GM21528 (cell line): Measurements from ENCODE around the gene WNT9A.
"Not testable (repeated sequence)": the region's sequence is repeated elsewhere in the genome, so short reads cannot be mapped to it uniquely, and the experiment has no call there.

ENCODE experiments used
- ATAC-seq: cut with Tn5 transposase; IDR thresholded peaks from one replicate; pipeline ENCODE4 v1.9.1; 2021; ENCODE audit warnings: mild to moderate bottlenecking, moderate library complexity; ENCODE audit not compliant: unreplicated experiment, low FRiP score

Gene WNT9A

GRCh38 chr1:227889047-227889862, 58.5 kb downstream of the WNT9A start:
- no peak for ATAC-seq

GRCh38 chr1:227888404-227889046, 59.2 kb downstream of the WNT9A start:
- ATAC-seq = no peak

- ATAC-seq = no peak
Observed at GRCh38 chr1:227887697-227888403, 59.9 kb downstream of the WNT9A start.

- ATAC-seq = no peak
Observed at GRCh38 chr1:227886993-227887696, 60.6 kb downstream of the WNT9A start.

- no peak for ATAC-seq
Observed at GRCh38 chr1:227886503-227886961, 61.2 kb downstream of the WNT9A start.

GRCh38 chr1:227885648-227886502, 61.9 kb downstream of the WNT9A start:
- ATAC-seq = no peak

- no peak for ATAC-seq
Observed at GRCh38 chr1:227885135-227885647, 62.5 kb downstream of the WNT9A start.

- ATAC-seq = no peak
Observed at GRCh38 chr1:227884370-227885134, 63.2 kb downstream of the WNT9A start.

- no peak for ATAC-seq
Observed at GRCh38 chr1:227883641-227884301, 64.0 kb downstream of the WNT9A start.

- ATAC-seq = no peak
Observed at GRCh38 chr1:227883073-227883520, 64.6 kb downstream of the WNT9A start.

GRCh38 chr1:227880342-227880924, 67.3 kb downstream of the WNT9A start:
- no peak for ATAC-seq

- not testable (repeated sequence) for ATAC-seq
Observed at GRCh38 chr1:227877810-227878209, 69.9 kb downstream of the WNT9A start.

- ATAC-seq = not testable (repeated sequence)
Observed at GRCh38 chr1:227871892-227872291, 75.8 kb downstream of the WNT9A start.

- no peak for ATAC-seq
Observed at GRCh38 chr1:227870366-227870765, 77.4 kb downstream of the WNT9A start.

- ATAC-seq = no peak
Observed at GRCh38 chr1:227869851-227870305, 77.9 kb downstream of the WNT9A start.

- no peak for ATAC-seq
Observed at GRCh38 chr1:227869279-227869842, 78.4 kb downstream of the WNT9A start.
